ENCODE measurements around the gene MRGPRD.

DNA sequence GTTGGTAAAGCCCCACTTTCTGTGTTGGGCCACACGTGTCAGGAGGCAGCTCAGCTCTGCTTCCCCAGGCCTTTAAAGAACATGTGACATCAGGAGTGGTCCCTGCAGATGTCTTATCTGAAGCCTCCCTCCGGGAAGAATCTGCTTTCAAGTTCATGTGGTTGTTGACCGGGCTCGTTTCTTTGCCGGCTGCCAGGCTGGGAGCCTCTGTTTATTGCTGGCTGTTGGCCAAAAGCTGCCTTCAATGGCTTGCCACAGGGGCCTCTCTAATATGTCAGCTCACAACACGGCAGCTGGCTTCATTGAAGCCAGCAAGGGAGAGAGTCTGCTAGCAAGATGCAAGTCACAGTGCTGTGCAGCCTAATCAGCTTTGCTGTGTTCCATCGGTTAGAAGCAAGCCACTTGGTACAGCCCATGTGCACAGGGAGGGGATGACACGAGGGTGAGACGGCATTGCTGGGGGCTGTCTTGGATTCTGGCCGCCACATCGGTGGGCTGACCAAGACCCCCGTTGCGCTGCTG, 17.7 kb upstream of the MRGPRD start:
- TF ChIP-seq, protein P1, sequence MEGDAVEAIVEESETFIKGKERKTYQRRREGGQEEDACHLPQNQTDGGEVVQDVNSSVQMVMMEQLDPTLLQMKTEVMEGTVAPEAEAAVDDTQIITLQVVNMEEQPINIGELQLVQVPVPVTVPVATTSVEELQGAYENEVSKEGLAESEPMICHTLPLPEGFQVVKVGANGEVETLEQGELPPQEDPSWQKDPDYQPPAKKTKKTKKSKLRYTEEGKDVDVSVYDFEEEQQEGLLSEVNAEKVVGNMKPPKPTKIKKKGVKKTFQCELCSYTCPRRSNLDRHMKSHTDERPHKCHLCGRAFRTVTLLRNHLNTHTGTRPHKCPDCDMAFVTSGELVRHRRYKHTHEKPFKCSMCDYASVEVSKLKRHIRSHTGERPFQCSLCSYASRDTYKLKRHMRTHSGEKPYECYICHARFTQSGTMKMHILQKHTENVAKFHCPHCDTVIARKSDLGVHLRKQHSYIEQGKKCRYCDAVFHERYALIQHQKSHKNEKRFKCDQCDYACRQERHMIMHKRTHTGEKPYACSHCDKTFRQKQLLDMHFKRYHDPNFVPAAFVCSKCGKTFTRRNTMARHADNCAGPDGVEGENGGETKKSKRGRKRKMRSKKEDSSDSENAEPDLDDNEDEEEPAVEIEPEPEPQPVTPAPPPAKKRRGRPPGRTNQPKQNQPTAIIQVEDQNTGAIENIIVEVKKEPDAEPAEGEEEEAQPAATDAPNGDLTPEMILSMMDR (IDR thresholded peaks at IDR 0.05): no peak
- TF ChIP-seq POLR2A (IDR thresholded peaks at IDR 0.05): no peak

Measured in suprapubic skin (tissue), 3 donors.